ENCODE measurements around the gene PRKRIP1. TPM values are rescaled to one million over a fixed set of nuclear protein-coding genes. Genes with fewer than 3 reads are reported as not detected.
"Not testable (repeated sequence)": the region's sequence is repeated elsewhere in the genome, so short reads cannot be mapped to it uniquely, and the experiment has no call there.

PRKRIP1 gene
- total RNA-seq, 1 donor from 2014 or later = 26.1 TPM

GRCh38 chr7:102404005-102404861 is 8.1 kb downstream of the PRKRIP1 start:
- peak; percentile 77 for DNase-seq (ENCODE audit: low read depth)

DNA sequence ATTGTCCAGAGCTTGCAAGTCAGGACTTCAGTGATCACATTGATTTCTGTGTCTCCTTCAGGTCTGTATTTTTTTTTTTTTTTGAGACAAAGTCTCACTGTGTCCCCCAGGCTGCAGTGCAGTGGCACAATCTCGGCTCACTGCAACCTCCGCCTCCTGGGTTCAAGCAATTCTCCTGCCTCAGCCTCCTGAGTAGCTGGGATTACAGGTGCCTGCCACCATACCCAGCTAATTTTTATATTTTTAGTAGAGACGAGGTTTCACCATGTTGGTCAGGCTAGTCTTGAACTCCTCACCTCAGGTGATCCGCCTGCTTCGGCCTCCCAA is 8.7 kb downstream of the PRKRIP1 start:
- not testable (repeated sequence) for DNase-seq (ENCODE audit: low read depth)

DNA sequence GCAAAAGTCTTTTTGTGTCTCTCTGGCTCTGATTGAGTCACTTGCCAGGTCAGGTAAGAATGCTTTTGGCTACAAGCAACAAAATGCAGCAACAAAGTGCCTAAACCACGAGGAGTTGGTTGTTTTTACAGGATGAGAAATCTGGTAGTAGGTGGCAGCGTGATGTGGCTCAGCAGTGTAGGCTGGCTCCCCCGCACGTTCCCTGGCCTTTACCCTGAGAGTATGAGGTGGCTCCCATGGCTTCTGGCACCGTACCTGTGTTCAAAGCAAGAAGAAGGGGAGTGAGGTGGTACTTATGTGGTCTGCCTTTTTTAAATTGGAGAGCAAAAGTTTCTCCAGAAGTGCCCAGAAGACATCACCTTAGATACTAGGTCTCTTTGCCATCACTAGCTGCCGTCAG is 11.7 kb downstream of the PRKRIP1 start:
- DNase-seq (ENCODE audit: low read depth) = no peak

- peak; percentile 14 for DNase-seq (ENCODE audit: low read depth)
These were observed 12.4 kb downstream of the PRKRIP1 start for GRCh38 chr7:102408530-102408929.

GRCh38 chr7:102409340-102409739 is 13.2 kb downstream of the PRKRIP1 start:
- no peak for DNase-seq (ENCODE audit: low read depth)

DNA sequence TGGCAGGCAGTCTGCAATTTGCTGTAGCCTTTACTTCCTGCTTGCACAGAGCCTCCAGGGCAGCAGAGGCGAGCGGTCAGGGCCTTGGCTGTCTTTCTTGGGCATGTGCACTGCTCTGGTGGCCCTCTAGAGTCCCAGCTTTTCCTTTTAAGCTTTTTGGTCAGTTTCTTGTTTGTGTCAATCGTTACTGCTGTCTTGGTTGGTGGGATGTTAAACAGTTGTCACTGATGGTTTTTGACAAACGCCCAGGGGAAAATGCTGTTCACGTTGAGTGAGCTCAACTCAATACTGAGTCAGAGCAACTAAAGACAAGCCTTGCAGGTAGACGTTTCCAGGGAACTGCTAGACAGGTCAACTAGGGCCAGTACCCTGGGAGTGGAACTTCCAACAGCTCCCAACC is 14.0 kb downstream of the PRKRIP1 start:
- DNase-seq (ENCODE audit: low read depth) = peak; percentile 35

DNA sequence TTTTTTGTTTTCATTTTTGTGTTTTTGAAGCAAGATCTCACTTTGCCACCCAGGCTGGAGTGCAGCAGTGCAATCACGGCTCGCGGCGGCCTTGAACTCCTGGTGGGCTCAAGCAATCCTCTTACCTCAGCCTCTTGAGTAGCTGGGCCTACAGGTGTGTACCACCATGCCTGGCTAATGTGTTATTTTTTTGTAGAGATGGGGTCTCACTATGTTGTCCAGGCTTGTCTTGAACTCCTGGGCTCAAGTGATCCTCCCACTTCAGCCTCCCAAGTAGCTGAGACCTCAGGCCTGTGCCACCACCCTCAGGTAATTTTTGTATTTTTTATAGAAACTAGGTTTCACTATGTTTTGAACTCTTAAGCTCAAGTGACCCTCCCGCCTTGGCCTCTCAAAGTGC is 14.8 kb downstream of the PRKRIP1 start:
- no peak for DNase-seq (ENCODE audit: low read depth)

DNA sequence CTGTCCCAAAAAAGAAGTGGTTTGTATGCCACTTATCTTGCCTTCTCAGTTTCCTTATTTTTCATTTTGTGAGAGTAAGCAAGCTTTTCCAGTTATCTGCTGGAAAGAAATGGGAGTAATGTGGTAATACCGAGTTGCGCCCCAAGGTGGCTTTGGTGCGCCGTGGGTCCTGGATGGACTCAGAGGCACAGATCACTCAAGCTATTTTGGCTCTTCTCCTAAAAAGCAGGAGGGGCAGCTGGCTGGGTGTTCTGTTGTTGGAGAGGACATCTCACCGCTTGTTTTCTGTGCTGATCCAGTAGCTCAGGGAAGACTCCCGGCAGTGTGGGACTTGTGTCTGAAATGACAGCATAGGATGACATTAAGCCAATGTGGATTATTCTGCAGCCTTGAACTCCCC is 16.4 kb downstream of the PRKRIP1 start:
- no peak for DNase-seq (ENCODE audit: low read depth)

DNA sequence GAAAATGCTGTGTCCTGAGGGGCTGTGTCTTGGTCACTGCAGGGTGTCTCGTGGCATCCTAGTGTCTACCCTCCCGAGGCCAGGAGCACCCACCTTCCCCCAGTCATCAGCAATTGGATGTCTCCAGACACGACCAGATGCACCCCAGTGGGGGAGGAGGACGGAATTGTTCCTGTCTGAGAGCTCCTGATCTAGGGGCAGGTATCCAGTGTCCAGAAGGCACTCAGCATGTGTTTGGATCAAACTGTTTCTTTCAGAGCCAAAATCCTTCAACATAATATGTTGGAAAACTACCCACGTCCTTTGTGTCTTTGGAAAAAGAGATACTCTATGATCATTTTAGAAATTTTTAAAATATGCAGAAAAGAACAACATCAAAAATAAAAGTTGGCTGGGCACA is 16.9 kb downstream of the PRKRIP1 start:
- DNase-seq (ENCODE audit: low read depth) = no peak

DNA sequence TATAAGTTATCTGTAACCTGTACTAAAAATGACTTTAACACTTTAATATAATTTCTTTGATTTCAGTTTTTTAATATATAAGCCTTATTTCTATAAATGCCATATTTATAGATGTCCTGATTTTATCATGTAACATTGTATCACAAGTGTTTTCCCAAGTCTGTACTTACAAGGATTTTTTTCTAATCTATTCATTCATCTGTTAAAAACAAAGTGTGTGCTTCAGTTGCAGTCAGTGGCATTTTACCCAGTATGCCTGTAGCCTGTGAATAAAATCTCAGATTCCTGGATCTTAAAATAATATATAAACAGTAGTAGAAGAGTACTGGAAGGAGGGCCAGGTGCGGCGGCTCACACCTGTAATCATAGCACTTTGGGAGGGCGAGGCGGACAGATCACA is 17.4 kb downstream of the PRKRIP1 start:
- DNase-seq (ENCODE audit: low read depth) = no peak

- DNase-seq (ENCODE audit: low read depth) = no peak
These were observed 19.6 kb downstream of the PRKRIP1 start for GRCh38 chr7:102415685-102416225.

DNA sequence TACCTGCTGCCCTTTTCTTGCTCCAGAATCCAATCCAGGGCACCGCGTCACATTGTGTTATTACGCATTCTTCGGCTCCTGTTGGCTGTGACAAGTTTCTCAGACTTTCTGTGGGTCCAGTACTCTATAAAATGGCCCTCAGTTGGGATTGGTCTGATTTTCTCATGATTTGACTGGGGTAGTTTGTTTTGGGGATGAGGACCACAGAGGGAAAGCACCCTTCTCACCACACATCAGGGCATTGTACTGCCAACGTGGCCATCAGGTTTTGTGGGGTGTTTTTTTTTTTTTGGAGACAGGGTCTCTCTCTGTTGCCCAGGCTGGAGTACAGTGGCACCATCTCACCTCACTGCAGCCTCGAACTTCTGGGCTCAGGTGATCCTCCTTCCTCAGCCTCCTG is 20.2 kb downstream of the PRKRIP1 start:
- DNase-seq (ENCODE audit: low read depth) = no peak

- no peak for DNase-seq (ENCODE audit: low read depth)
These were observed 20.9 kb downstream of the PRKRIP1 start for GRCh38 chr7:102417105-102417504.

DNA sequence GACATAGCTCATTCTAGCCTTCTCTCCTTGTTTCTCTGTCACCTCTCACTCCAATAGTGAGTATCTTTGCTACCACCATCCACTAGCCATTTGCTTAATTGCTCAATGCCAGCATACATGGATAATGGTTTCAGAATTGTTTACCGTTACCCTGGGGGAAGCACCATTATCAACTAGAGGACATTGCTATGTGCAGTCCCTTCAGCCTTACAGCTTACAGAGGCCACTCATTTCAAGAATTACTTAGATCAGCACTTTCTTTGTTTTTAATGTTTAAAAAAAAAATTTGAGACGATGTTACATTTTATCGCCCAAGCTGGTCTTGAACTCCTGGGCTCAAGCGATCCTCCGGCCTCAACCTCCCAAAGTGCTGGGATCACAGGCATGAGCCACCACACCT is 22.4 kb downstream of the PRKRIP1 start:
- DNase-seq (ENCODE audit: low read depth) = no peak

DNA sequence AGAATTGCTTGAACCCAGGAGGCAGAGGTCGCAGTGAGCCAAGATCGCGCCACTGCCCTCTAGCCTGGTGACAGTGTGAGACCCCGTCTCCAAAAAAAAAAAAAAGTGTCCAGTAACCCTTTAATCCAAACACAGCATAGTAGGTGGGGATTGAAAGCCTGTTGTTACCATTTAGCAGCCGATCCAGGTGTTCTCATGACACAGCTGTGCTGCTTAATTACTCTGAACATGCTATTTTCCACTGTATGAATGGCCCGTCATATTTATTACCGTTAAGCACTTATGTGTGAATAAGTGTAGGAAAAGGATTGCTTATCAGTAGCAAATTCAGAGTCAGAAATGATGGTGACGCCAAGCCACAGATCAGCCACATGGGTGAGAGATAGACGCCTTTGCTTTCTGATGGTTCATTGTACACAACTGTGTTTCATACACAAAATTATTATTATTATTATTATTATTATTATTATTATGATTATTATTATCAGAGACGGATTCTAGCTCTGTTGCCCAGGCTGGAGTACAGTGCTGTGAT is 25.6 kb downstream of the PRKRIP1 start:
- DNase-seq (ENCODE audit: low read depth) = no peak

GRCh38 chr7:102424129-102424551 is 28.0 kb downstream of the PRKRIP1 start:
- no peak for DNase-seq (ENCODE audit: low read depth)

- DNase-seq (ENCODE audit: low read depth) = no peak
These were observed 28.6 kb downstream of the PRKRIP1 start for GRCh38 chr7:102424787-102425218.

DNA sequence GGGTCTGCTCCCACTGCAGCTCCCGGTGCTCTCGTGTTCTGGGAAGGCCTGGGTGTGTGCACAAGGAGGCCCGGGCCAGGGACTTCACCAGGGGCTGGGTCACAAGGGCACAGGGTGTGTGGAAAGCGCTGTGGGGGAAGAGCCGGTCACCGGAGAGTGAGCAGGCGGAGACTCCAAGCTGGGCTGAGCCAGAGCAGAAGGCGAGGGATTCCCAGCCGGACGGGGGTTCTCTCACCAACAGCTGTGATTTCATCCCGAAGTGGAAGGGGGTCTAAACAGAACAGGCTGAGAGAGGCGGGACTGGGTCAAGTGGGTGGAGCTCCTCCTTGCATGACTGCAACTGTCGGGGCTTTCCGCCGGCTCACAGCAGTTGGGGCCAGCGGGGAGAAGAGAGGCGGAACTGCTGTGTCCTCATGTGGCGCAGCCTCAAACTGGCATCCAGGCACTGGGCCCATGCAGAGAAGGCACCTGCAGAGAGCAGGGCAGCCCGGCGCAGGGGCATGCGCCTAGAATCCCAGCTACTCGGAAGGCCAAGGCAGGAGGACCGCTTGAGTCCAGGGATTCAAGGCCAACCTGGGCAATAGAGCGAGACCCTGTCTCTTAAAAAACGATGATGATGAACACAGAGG is 29.6 kb downstream of the PRKRIP1 start:
- no peak for DNase-seq (ENCODE audit: low read depth)

DNA sequence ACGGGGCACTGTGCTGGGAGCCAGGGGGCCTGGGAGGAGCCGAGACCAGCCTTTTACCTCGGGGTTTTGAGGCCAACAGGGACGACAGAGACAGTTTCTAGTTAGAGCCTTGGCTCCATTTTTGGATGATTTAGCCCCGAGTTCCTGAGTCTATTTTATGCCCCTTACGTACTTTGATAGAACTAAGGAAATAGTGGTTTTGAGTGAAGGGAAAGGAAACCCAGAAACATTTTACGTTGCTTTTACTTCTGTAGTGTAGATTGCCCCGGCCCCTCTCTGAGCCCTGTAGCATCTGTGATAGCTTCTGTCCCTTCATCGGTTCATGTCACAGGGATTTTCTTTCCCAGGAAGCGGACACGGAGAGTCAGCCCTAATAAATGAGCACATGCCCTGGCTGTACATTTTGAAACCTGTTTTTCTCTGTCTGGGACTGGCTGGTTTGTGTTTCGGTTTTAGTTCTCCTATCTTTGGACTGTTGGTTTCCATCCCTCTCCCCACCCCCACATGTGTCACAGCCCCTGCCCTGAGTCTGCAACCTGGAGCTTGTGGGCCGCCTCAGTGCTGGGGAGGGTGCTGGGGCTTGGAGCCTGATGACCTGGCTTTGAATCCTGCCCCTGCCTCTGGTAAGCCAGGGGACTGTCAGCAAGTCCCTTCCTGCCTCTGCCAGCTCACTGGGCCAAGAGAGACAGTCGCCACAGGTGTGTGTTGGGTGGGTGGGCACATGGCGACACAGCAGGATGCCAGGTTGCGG is 30.3 kb downstream of the PRKRIP1 start:
- no peak for DNase-seq (ENCODE audit: low read depth)

GRCh38 chr7:102427019-102427405 is 30.8 kb downstream of the PRKRIP1 start:
- DNase-seq (ENCODE audit: low read depth) = no peak

DNA sequence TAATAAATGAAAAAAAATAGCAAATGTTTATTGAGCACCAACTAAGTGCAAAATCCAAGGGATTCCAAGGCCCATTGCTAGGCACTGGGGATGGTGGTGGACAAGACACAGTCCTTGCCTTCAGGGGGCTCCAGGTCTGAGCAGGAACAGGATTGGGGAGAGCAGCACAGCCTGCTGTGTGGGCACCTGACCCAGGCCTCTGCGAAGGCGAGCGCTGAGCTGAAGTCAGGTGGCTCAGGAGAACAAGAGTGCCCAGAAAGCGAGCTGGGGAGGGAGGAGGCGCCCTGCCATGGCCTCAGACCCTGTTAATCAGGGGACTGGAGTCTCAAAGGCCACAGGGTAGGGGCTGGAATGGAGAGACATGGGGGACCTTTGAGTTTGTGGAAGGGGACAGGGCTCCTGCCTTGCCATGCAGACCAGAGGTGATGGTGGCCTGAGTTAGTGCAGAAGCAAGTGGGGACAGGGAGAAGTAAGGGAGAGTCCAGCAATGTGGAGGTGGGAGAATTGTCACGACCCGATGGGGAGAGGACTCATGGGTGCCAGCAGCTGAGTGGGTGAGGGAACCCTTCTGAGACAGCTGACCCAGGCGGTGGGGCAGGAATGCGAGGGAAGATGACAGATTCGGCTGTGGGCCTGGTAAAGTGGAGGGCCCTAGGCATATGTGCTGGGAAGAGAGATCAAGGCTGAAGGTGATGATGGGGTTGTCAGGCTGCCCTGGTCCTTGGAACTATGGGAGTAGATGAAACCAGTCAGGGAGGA is 33.2 kb downstream of the PRKRIP1 start:
- no peak for DNase-seq (ENCODE audit: low read depth)

Measured in renal cortical epithelial cell (primary cell).